Measurements from ENCODE around the gene KRT2.

Gene KRT2

DNA sequence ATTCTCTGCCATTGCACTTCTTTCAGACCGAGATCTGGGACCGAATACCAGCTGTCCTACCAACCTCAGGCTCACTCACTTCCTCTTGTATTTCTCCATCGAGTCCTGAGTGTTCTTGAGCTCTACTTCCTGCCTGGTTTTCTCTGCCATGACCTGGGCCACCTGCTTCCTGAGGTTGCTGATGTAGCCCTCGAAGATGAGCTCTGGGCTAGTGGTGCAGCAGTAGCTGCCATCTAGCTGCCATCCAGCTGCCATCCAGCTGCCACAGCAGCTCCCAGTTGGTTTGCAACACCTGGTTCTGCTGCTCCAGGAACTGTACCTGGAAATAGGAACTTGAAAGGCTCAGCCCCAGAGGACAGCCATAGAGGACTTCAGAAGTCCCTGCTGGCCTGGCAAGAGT, 18.6 kb downstream of the KRT2 start:
- Histone ChIP-seq H3K9ac (no peak overlapping the region), H3K27me3 (ENCODE audit: insufficient read depth, low read depth) (peaks cover 9% of the 10 kb centered on the region; the same call in 1 of the 2 replicates), H3K27ac (no peak overlapping the region), H3K79me2 (ENCODE audit: insufficient read depth, low read depth) (no peaks in the 10 kb centered on the region), H3K4me2 (no peak overlapping the region), H4K20me1 (ENCODE audit: insufficient read depth) (no peaks in the 10 kb centered on the region), H3K4me3 (IDR thresholded peaks at IDR 0.05; ENCODE audit: insufficient read depth, low read depth, low read length) (no peak overlapping the region), H2AFZ (ENCODE audit: low read depth) (no peak overlapping the region), H3K36me3 (ENCODE audit: insufficient read depth) (no peaks in the 10 kb centered on the region), H3K4me1 (ENCODE audit: low read depth, poor library complexity, severe bottlenecking) (no peaks in the 10 kb centered on the region)
- TF ChIP-seq, protein P1, sequence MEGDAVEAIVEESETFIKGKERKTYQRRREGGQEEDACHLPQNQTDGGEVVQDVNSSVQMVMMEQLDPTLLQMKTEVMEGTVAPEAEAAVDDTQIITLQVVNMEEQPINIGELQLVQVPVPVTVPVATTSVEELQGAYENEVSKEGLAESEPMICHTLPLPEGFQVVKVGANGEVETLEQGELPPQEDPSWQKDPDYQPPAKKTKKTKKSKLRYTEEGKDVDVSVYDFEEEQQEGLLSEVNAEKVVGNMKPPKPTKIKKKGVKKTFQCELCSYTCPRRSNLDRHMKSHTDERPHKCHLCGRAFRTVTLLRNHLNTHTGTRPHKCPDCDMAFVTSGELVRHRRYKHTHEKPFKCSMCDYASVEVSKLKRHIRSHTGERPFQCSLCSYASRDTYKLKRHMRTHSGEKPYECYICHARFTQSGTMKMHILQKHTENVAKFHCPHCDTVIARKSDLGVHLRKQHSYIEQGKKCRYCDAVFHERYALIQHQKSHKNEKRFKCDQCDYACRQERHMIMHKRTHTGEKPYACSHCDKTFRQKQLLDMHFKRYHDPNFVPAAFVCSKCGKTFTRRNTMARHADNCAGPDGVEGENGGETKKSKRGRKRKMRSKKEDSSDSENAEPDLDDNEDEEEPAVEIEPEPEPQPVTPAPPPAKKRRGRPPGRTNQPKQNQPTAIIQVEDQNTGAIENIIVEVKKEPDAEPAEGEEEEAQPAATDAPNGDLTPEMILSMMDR (conservative IDR thresholded peaks at IDR 0.05; ENCODE audit: low read depth, low read length), result no peak

DNA sequence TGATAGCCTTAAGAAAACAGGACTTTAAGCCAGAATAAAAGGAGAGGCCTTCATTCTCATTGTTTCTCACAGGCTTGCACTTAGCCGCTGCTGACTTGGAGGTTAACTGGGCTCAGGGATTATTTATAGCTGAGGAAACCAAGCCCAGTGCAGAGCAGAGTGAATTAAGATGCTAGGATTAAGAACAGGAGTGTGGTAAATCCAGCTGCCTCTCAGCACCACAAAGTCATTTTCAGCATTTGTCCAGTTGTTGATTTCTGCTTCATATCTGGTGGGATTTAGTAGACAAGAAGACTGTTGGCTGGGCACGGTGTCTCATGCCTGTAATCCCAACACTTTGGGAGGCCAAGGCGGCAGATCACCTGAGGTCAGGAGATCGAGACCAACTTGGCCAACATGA, 19.4 kb downstream of the KRT2 start:
- no peak overlapping the region for H3K4me3 ChIP-seq (IDR thresholded peaks at IDR 0.05; ENCODE audit: insufficient read depth, low read depth, low read length)
- H4K20me1 ChIP-seq (ENCODE audit: insufficient read depth), result no peaks in the 10 kb centered on the region
- H3K4me2 ChIP-seq, result no peak overlapping the region
- no peak overlapping the region for H3K9ac ChIP-seq
- H3K27ac ChIP-seq, result no peak overlapping the region
- TF ChIP-seq, protein P1 (conservative IDR thresholded peaks at IDR 0.05; ENCODE audit: low read depth, low read length), result no peak
- no peak overlapping the region for H2AFZ ChIP-seq (ENCODE audit: low read depth)
- peaks cover 9% of the 10 kb centered on the region; the same call in 1 of the 2 replicates for H3K27me3 ChIP-seq (ENCODE audit: insufficient read depth, low read depth)
- H3K36me3 ChIP-seq (ENCODE audit: insufficient read depth), result no peaks in the 10 kb centered on the region
- H3K79me2 ChIP-seq (ENCODE audit: insufficient read depth, low read depth), result no peaks in the 10 kb centered on the region
- H3K4me1 ChIP-seq (ENCODE audit: low read depth, poor library complexity, severe bottlenecking), result no peaks in the 10 kb centered on the region

DNA sequence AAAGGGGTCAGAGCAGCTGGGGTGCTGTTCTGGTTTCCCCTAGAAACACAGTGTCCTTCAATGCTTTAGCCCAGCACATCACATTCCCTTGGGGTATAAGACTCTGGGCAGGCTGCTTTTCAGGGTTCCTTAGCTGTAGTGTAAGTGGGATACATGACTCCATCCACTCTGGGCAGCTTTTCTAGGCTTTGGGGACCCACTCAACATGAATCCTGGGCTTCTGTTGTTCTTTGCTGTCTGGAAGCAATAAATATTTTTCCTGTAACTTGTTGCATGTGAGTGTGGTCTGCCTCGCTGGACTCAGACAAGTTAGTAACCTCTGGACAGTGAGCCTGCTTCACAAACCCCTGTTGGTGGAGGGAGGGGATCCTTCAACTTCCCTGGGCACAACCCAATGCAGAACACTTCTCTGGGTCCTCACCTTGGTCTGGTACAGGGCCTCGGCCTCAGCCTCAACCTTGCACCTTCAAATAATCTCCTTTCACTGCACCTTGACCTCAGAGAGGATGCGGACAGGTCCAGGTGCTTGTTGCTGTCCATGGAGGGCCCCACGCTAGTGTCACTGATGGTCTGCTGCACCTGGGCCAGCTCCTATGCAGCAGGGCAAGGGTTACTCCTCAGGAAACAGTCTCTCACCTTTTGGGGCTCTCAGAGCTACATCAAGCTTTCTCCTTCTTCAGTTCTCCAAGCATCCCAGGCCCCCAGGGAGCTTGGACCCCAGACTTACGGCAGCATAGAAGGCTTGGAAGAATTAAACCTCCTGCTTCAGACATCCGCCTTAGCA, 20.1 kb downstream of the KRT2 start:
- Histone ChIP-seq H3K36me3 (ENCODE audit: insufficient read depth) (no peaks in the 10 kb centered on the region), H3K4me3 (IDR thresholded peaks at IDR 0.05; ENCODE audit: insufficient read depth, low read depth, low read length) (no peak overlapping the region), H3K27ac (no peak overlapping the region), H4K20me1 (ENCODE audit: insufficient read depth) (no peaks in the 10 kb centered on the region), H2AFZ (ENCODE audit: low read depth) (no peak overlapping the region), H3K9ac (no peak overlapping the region), H3K4me2 (no peak overlapping the region), H3K27me3 (ENCODE audit: insufficient read depth, low read depth) (peaks cover 9% of the 10 kb centered on the region; the same call in 1 of the 2 replicates), H3K79me2 (ENCODE audit: insufficient read depth, low read depth) (no peaks in the 10 kb centered on the region), H3K4me1 (ENCODE audit: low read depth, poor library complexity, severe bottlenecking) (no peaks in the 10 kb centered on the region)
- TF ChIP-seq, protein P1 (conservative IDR thresholded peaks at IDR 0.05; ENCODE audit: low read depth, low read length), result no peak

DNA sequence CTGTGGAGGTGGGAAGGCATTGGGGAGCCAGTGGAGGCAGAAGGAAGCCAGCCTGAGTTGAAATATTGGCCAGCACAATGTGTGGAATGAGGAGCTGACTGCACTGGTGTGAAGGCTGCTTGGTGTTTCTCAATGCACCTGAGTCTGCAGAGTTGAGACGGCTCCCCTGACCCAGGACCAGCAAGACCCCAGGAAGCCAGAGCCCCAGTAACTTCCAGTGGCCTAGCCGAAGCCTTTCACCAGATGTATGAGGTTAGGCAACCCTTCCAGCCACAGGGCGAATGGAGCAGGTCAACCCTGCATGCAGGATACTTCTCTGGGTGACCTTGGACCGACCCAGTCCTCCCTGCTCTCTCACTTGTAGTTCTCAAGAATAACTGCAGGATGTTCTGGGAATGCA, 20.7 kb downstream of the KRT2 start:
- TF ChIP-seq, protein P1 (conservative IDR thresholded peaks at IDR 0.05; ENCODE audit: low read depth, low read length), result no peak
- Histone ChIP-seq H3K9ac (no peak overlapping the region), H3K4me3 (IDR thresholded peaks at IDR 0.05; ENCODE audit: insufficient read depth, low read depth, low read length) (no peak overlapping the region), H3K79me2 (ENCODE audit: insufficient read depth, low read depth) (no peaks in the 10 kb centered on the region), H4K20me1 (ENCODE audit: insufficient read depth) (no peaks in the 10 kb centered on the region), H3K27me3 (ENCODE audit: insufficient read depth, low read depth) (peaks cover 9% of the 10 kb centered on the region; the same call in 1 of the 2 replicates), H3K4me2 (no peak overlapping the region), H3K27ac (no peak overlapping the region), H3K36me3 (ENCODE audit: insufficient read depth) (no peaks in the 10 kb centered on the region), H2AFZ (ENCODE audit: low read depth) (no peak overlapping the region), H3K4me1 (ENCODE audit: low read depth, poor library complexity, severe bottlenecking) (no peaks in the 10 kb centered on the region)

Data from KMS-11 (cell line).